NCI-H2196 (cell line): ENCODE data around the gene MEF2C.

Experiments
- DNase-seq: peaks from one replicate; lab custom pipeline; 2025; ENCODE audit not compliant: unreplicated experiment; lab: John Stamatoyannopoulos, UW

Gene MEF2C

DNA sequence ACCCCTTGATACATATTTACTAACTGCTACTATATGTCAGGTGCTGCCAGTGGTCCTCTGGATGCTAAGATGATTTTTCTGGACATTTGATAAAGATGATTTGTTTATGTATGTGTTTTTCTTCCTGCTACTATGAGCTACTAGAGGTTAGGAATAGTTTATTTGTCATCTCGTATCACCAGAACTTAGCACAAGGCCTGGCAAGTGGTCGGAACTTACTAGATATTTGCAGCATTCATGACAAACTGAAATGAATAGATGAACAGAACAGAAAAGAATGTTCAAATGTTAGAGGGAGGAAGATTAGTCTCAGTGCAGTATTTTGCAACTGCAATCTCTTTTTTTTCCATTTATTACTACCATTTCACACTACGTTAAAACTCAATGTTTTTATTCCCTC lies 114.6 kb downstream of the MEF2C start:
- DNase-seq, result no peak

GRCh38 chr5:88765798-88766197 lies 117.2 kb downstream of the MEF2C start:
- no peak for DNase-seq

DNA sequence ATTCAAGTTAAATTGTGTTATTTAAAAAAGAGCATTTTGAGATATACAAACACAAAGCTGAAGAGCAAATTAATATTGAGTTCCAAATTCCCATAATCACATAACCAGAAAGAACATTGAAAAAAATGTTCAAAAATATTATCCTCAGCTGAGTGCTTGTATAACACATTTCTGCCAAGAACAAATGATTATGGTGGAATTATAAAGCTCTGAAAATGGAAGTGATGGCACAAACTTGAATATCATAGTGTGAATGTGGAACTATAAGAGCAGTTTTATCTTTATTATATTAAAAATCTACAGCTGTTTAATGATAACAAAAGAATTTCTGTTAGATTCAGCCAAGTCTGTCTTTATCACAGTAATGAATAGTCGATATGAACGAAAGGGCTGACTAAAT lies 117.8 kb downstream of the MEF2C start:
- no peak for DNase-seq

DNA sequence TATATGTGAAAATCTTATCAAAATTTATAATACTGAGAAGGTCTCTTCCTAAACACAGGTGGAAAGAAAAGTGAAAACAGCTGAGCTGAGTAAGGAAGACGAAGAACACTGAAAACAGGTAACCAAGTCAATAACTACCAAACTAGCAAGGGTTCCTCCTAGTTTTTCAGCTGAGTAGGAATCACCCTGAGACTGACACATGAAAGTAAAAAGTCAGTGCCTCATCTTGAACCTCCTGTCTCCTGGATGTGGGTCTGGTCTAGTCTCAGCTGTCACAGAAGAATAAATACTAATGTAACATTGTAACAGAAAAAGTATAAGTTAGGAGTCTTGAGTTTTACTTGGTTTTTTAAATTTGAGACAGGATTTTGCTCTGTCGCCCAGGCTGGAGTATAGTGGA lies 121.0 kb downstream of the MEF2C start:
- no peak for DNase-seq

DNA sequence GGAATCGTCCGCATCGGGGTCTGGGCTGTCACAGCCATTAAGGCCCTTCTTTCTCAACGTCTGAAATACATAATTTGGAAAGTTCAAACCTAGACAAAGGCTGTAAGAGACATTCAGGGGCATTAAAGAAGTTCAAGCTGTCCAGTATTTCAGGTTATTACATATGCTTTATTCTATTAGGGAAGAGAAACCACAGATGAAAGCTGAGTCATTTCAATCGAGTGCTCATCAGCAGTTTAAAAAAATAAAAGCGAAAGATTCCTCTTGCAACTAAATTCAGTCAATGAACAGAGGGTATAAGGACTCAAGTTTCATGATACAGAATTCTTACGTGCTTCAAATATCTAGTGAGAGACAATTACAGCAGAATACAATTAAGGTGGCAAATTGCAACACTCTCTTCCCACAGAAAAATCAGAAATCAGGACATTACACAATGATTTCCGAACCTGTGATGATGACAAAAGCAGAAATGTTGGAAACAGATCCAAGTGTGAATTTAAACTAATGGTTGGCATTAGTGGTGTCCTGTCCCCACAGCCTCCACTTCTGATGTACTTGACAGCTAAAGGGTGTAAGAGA lies 121.6 kb downstream of the MEF2C start:
- DNase-seq, result no peak

GRCh38 chr5:88760527-88760926 lies 122.5 kb downstream of the MEF2C start:
- DNase-seq, result no peak

DNA sequence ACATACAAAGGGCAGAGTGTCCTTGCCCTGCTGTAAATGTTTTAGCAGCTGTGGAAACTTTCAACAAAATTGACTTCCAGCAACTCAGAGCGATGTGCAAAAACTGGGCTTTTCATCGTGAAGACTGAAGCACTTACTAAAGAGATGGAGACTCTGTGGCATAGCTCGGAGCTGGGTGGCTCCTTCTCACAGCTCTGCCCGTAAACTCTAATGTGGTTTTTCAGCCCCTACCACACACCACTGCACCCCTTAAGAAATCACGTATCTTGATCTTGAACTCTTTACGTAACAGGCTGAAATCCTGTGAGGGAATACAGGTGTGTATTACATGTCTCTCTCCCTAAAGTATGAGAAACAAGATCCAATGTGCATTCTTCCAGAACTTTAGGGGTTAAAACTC lies 124.4 kb downstream of the MEF2C start:
- no peak for DNase-seq

- DNase-seq, result no peak
Measured at GRCh38 chr5:88758184-88758583, 124.8 kb downstream of the MEF2C start.

DNA sequence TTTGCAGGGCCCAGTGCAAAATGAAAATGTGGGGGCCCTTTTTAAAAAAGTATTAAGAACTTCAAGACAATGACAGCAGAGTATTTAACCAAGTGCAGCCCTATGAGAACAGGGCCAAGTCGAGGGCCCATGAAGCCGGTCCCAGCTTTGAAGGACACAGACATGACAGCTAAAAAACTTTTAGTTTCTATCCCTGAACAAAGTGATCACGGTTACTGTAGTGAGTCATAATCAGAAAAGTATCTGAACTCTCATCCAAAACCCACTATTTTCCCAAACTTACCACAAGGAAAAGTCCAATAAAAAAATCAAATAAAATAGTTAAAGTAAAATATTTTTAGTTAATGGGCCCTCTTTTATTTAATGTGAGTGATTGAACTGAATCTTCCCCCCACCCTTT lies 126.0 kb downstream of the MEF2C start:
- no peak for DNase-seq

- no peak for DNase-seq
Measured at GRCh38 chr5:88748666-88749065, 134.3 kb downstream of the MEF2C start.

DNA sequence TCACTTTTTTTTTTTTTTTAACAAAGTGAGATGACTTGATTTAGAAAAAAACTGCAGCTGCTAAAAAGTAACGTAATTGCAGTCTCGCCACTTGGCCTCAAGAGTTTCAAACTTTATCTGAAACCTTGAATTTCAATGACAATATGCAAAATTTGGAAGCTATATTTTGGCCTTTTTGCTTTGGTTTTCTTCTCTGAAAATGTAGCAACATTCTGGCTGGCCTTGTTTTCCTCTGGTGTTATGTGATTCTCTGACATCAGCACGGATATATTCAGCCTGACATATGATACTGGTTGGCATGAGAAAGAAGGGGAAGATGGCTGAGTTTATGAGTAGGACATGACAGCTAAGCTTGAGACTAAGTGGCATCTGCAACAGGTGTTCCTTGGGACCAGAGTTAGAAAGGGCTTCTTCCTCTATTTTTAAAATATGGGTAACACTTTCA lies 136.5 kb downstream of the MEF2C start:
- DNase-seq, result no peak

DNA sequence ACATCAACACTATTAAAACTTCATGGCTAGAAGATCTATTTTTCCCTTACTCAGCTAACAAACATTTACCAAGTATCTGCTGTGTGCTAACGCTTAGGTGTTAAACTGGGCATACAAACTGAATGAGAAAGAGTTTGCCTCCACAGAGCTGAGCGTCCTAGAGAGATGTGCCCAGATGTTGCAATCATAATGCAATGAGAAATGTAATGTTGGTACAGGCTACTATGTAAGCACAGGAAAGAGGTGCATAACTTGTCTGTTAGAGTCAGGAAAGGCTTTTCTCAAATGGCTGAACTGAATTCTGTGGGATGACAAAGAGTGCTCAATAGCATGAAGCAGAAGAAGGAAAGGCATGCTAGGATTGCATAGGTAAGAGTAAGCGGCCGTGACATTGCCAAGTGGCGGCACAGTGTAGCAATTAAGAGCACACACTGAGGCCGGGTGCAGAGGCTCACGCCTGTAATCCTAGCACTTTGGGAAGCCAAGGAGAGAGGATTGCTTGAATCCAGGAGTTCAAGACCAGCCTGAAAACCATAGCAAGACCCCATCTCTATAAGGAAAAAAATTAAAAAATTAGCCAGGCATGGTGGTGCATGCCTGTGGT lies 137.8 kb downstream of the MEF2C start:
- no peak for DNase-seq

DNA sequence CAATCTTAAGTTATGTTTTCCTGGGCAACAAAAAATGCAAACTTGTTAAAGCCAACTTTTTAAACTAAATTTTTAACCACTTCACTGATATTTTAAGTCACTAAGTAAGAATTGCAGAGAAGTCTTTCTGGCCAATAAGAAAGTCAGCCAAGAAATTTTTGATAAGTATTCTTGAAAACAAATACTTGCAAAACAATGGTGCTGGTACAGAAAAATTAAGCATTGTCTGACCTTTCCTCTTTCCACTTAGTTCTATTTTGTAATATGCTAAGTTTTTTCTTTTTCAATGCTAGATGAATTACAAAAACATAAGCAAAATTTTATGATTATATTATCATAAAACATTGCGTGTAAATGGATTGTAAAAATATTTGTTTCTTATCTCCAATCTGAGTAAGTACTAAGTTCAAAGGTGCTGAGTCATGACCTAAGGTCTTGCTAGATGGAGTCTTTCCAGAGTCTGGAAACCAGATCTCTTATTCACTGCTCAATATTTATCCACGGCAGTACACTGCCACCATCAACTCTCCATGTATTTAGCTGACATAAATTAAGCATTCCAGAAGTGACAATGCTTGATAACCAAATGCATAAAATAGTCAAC lies 139.7 kb downstream of the MEF2C start:
- DNase-seq, result no peak

GRCh38 chr5:88741964-88742363 lies 141.0 kb downstream of the MEF2C start:
- no peak for DNase-seq

DNA sequence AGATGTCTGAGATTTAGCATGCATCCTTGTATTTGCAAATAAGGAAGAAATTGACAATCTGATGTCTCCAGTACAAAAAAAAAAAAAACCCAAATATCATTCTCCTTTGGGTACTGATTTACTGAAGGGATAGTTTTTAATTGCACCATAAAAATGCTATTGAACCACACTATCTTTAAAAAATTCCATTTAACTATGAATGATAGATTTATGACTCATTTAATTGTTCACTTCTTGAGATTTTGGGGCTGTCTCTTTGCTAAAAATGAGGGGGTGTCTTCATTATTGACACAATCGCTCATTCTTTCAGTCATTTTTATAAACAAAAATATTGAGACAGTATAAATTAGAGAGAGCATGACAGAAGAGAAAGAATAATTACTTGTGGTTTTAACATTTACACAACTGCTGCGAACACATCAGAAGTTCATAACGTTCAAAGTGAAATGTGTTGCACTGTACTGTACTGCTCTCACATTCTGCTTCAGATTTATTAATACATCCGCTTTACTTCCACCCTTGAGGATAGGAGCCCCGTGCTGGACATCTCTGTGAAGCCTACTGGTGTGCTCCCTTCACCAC lies 142.3 kb downstream of the MEF2C start:
- DNase-seq, result no peak

DNA sequence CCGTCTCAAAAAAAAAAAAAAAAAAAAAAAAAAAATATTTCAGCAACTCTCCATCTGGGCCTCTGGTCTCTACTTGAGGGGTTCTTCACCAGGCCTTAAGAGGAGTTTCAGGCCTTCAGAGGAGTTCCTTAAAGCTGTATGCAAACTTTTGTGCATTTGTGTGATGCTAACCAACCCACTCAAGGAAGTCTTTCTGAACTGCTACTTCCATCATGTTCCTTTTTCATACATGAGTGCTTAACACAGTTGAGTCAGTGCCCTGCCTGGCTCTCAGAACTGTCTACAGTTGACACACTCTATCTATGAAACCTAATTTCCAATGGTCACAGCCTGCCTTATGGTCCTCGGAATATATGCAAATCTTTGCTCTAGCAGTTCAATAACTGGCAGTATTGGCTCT lies 146.5 kb downstream of the MEF2C start:
- DNase-seq, result no peak

GRCh38 chr5:88734983-88735382 lies 148.0 kb downstream of the MEF2C start:
- DNase-seq, result no peak

- no peak for DNase-seq
Measured at GRCh38 chr5:88734191-88734640, 148.8 kb downstream of the MEF2C start.

DNA sequence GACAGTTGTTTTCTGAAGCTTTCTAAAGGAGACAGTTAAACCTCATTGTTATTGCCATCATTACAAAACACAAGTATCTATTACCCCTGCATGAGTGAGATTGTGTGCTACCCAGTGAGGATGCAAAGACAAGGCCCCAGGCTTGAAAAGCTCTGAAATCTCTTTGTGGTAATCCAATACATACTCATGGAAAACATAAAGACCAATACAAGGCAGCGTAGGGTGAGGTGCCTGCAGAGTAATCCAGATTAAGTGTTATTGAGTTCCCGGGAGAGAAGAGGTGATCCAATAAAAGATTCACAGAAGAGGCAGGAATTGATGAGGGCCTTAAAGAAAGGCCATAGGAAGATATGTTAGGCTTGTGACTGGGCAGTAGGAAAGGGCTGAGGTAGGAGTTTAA lies 150.1 kb downstream of the MEF2C start:
- no peak for DNase-seq

DNA sequence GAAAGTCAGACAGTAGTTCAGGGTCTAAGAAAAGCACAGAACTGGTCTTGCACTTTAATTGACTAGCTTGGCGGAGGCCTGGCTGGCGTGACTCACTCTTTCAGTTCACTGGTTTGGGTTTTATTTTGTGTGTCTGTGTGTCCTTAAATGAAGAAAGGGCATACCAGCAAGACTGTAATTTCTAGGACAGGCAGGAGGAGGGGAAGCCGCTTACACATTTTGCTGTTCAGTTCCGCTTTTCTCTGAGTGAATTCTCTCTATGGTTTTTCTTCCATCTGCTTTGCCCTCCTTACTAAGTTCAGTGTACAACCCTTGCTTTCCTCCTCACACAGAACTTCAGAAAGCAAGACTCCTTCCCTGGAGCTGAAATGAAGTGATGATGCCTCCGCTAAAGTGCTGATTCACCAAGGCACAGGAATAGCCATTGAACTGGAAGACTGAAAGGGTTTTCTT lies 150.8 kb downstream of the MEF2C start:
- no peak for DNase-seq

GRCh38 chr5:88729829-88730182 lies 153.2 kb downstream of the MEF2C start:
- DNase-seq, result no peak

DNA sequence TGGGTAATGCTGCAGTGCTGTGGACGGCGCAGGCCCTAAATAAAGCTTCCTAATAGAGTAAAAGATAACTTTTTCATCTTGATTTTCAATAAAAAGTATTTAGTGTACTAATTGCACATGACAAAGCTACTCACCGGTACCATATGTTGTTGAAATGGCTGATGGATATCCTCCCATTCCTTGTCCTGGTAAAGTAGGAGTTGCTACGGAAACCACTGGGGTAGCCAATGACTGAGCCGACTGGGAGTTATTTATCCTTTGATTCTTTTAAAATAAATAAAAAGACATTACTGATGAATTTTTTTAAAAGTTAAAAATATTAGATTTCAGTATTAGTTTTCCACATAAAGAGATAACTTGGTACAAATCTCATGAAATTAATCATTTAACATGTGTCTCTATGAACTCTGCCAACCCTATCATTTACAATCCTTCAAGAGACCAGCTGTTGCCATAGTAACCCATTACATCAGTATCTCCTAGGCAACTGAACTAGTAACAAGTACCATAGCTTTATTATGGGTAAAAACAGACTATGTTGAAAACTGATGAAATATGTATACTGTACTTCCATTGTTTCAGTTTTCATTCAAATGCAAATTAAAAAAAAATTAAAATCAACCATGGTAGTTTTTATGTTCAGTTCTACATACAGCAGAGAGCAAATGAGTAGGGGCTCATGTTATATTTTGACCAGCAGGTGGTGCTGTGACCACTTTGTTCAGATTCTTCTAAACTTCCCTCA lies 153.7 kb downstream of the MEF2C start:
- DNase-seq, result peak; percentile 61
